Duodenal mucosa (tissue), 2 donors: ENCODE measurements around the gene NTF4.
"Not testable (repeated sequence)": the region's sequence is repeated elsewhere in the genome, so short reads cannot be mapped to it uniquely, and the experiment has no call there.

Experiments used
- H3K27ac ChIP-seq: one replicate; pipeline ENCODE4 v1.7.0; 2013; ENCODE audit warnings: low read depth, low read length
- H3K27me3 ChIP-seq, 2 donors: one replicate each; pipeline ENCODE4 v1.7.0; 2013; ENCODE audit warnings: low read length in 2 of 2, control low read depth in 1 of 2; ENCODE audit not compliant: insufficient read depth in 2 of 2, control insufficient read depth in 1 of 2
- H3K36me3 ChIP-seq, 2 donors: one replicate each; pipeline ENCODE4 v1.7.0; 2013; ENCODE audit warnings: low read length in 2 of 2, control low read depth in 1 of 2; ENCODE audit not compliant: insufficient read depth in 2 of 2, control insufficient read depth in 1 of 2
- H3K4me1 ChIP-seq, 2 donors: one replicate each; pipeline ENCODE4 v1.7.0; 2013; ENCODE audit warnings: low read length in 2 of 2, control low read depth in 1 of 2; ENCODE audit not compliant: insufficient read depth in 2 of 2, control insufficient read depth in 1 of 2
- H3K4me3 ChIP-seq, 2 donors: one replicate each; pipeline ENCODE4 v1.7.0; 2013; ENCODE audit warnings: low read length in 2 of 2, low read depth in 1 of 2
- H3K9ac ChIP-seq, 2 donors: one replicate each; pipeline ENCODE4 v1.7.0; 2013; ENCODE audit warnings: low read length in 2 of 2, low read depth in 1 of 2
- H3K9me3 ChIP-seq, 2 donors: one replicate each; pipeline ENCODE4 v1.7.0; 2013; ENCODE audit warnings: low read length in 2 of 2, control low read depth in 1 of 2; ENCODE audit not compliant: control insufficient read depth in 1 of 2

Gene NTF4

GRCh38 chr19:49038557-49039276 is 25.9 kb downstream of the NTF4 start:
- H3K9ac ChIP-seq, H3K27me3 ChIP-seq, H3K36me3 ChIP-seq, H3K9me3 ChIP-seq, H3K4me1 ChIP-seq, H3K27ac ChIP-seq, H3K4me3 ChIP-seq: not testable (repeated sequence)

DNA sequence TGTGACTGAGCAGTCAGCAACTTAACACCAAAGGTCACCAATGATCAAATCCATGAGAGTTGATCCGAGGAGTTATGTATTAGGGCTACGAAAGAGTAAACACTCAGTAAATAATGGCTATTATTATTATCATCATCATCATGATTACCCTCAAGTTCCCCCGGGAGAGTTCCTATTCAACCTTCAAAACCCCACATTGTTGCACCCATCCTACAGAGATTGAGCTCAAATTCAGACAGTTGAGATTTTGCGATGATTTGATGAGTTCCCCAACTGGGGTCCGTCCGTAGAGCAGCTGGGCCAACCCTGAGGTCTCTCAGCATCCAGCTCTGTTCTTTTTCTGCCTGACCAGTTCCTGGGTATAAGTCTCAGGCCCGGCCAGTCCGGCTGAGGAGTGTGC is 26.5 kb downstream of the NTF4 start:
- not testable (repeated sequence) for H3K4me3 ChIP-seq, H3K36me3 ChIP-seq, H3K27me3 ChIP-seq, H3K9me3 ChIP-seq, H3K4me1 ChIP-seq, H3K9ac ChIP-seq, H3K27ac ChIP-seq

DNA sequence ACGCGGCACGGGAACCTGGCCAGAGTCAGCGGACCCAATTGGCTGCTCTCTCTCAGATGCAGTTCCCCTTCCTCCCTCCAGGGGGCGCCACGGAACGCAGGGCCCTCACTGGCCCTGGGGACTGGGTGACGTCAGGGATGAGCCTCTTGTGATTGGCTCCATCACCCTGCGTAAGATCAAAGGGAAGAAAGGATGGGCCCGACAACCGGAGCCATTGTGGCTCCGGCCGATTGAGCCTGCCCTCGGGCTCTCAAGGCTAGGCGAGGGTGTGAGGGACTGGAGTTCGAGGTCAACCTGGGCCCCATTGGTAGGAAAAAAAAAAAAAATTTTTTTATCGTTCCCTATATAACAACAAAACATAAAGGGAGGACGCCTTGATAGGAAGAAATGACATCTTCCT is 27.8 kb downstream of the NTF4 start, which contains the start of gene CGB1:
CGB1 (minus strand) TSS at position 81 of the 400 bp plus-strand sequence. CDS start 184 bp downstream, outside the sequence.
- H3K27me3 ChIP-seq = not testable (repeated sequence)

DNA sequence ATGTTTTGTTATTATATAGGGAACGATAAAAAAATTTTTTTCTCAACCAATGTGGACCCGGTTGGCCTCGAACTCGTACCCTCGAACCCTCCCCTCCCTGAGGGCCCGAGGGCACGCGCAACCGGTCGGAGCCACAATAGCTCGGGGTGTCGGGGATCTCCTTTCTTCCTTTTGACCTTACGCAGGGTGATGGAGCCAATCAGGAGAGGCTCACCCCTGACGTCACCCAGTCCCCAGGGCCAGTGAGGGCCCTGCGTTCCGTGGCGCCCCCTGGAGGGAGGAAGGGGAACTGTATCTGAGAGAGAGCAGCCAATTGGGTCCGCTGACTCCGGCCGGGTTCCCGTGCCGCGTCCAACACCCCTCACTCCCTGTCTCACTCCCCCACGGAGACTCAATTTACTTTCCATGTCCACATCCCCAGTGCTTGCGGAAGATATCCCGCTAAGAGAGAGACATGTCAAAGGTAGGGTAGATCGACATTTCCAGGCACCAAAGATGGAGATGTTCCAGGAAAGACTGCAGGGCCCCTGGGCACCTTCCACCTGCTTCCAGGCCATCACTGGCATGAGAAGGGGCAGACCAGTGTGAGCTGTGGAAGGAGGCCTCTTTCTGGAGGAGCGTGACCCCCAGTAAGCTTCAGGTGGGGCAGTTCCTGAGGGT is 32.8 kb downstream of the NTF4 start, which contains the start of gene CGB2:
CGB2 (plus strand) TSS at position 249 of the 660 bp plus-strand sequence; CDS start at position 455, 206 bp downstream.
- not testable (repeated sequence) for H3K36me3 ChIP-seq, H3K4me1 ChIP-seq, H3K4me3 ChIP-seq, H3K9ac ChIP-seq, H3K9me3 ChIP-seq, H3K27me3 ChIP-seq, H3K27ac ChIP-seq

More for the DNA sequence above, 27.8 kb downstream of the NTF4 start, which contains the start of gene CGB1:
- not testable (repeated sequence) for H3K9ac ChIP-seq, H3K9me3 ChIP-seq, H3K27ac ChIP-seq, H3K4me3 ChIP-seq, H3K36me3 ChIP-seq, H3K4me1 ChIP-seq

DNA sequence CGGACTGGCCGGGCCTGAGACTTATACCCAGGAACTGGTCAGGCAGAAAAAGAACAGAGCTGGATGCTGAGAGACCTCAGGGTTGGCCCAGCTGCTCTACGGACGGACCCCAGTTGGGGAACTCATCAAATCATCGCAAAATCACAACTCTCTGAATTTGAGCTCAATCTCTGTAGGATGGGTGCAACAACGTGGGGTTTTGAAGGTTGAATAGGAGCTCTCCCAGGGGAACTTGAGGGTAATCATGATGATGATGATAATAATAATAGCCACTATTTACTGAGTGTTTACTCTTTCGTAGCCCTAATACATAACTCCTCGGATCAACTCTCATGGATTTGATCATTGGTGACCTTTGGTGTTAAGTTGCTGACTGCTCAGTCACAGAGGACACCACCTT is 34.3 kb downstream of the NTF4 start:
- not testable (repeated sequence) for H3K27ac ChIP-seq, H3K36me3 ChIP-seq, H3K4me3 ChIP-seq, H3K9ac ChIP-seq, H3K9me3 ChIP-seq, H3K27me3 ChIP-seq, H3K4me1 ChIP-seq

DNA sequence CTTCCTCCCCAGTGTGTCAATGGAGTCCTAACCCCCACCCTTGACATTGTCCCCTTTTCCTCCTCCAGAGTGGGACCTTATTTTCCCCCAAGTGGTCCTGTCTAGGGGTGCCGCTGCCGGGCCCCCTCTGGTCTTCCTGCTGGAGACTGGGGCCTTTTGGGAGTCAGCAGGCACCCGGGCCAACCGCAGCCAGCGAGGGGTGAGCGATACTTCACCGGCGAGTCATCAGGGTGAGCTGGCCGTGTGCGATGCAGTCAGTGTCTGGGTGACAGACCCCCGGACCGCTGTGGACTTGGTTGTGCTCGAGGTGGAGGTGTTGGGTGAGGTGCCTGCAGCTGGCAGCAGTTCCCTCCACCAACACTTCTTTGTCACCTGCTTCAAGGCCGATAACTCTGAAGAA is 34.9 kb downstream of the NTF4 start:
- not testable (repeated sequence) for H3K27ac ChIP-seq, H3K36me3 ChIP-seq, H3K27me3 ChIP-seq, H3K9me3 ChIP-seq, H3K9ac ChIP-seq, H3K4me3 ChIP-seq, H3K4me1 ChIP-seq

- H3K4me3 ChIP-seq, H3K27me3 ChIP-seq, H3K4me1 ChIP-seq, H3K36me3 ChIP-seq, H3K27ac ChIP-seq, H3K9ac ChIP-seq, H3K9me3 ChIP-seq: not testable (repeated sequence)
These were observed 35.9 kb downstream of the NTF4 start for GRCh38 chr19:49028686-49029085.

DNA sequence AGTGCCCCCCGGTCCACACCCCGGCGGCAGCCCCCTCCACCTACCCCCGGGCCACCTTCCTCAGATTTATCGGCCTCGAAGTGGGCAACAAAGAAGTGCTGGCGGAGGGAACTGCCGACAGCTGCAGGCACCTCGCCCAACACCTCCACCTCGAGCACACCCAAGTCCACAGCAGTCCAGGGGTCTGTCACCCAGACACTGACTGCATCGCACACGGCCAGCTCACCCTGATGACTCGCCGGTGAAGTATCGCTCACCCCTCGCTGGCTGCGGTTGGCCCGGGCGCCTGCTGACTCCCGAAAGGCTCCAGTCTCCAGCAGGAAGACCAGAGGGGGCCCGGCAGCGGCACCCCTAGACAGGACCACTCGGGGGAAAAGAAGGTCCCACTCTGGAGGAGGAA is 39.0 kb downstream of the NTF4 start:
- H3K27me3 ChIP-seq, H3K27ac ChIP-seq: not testable (repeated sequence)

GRCh38 chr19:49025088-49025487 is 39.5 kb downstream of the NTF4 start:
- H3K9me3 ChIP-seq, H3K27ac ChIP-seq, H3K4me3 ChIP-seq, H3K4me1 ChIP-seq, H3K9ac ChIP-seq, H3K36me3 ChIP-seq: not testable (repeated sequence)
- peaks cover 9 to 12% of the 10 kb centered on the region in 2 donors for H3K27me3 ChIP-seq

More for the DNA sequence above, 39.0 kb downstream of the NTF4 start:
- H3K9me3 ChIP-seq, H3K9ac ChIP-seq, H3K36me3 ChIP-seq, H3K4me1 ChIP-seq, H3K4me3 ChIP-seq: not testable (repeated sequence)

DNA sequence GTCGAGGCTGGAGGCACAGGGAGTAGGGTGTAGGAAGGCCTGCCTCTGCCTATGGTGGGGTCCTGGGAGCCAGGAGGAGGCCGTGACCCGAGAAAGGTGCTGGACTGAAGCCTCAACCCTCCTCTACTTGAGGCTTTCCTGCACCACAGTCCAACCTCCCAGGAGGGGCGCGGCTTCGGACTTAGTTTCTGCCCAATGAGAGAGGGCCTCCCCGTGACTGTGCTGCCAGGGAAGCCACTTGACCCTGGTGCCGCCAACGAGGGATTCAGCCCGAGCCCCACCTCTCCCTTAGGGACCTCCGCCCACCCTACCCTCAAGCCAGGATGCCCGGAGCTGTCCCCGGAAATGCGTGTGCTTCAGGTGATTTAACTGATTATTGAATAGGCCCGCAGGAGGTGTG is 40.4 kb downstream of the NTF4 start, which contains the start of gene CGB3:
CGB3 (minus strand) TSS at position 101 of the 400 bp plus-strand sequence. CDS start 362 bp downstream, outside the sequence.
- H3K9ac ChIP-seq, H3K9me3 ChIP-seq, H3K4me3 ChIP-seq, H3K4me1 ChIP-seq, H3K36me3 ChIP-seq, H3K27ac ChIP-seq: not testable (repeated sequence)
- peaks cover 13% of the 10 kb centered on the region in 2 donors for H3K27me3 ChIP-seq
